Activated CD8-positive, alpha-beta memory T cell treated with anti-CD3 and anti-CD28 coated beads for 4 hours (primary cell): ENCODE measurements around the gene LENG8.
"Not testable (repeated sequence)": the region's sequence is repeated elsewhere in the genome, so short reads cannot be mapped to it uniquely, and the experiment has no call there.

Experiments used
- DNase-seq, 2 donors: peaks; one replicate each; pipeline ENCODE4 v3.0.0-alpha.2; 2020; ENCODE audit warnings: low read depth in 2 of 2

The LENG8 gene

DNA sequence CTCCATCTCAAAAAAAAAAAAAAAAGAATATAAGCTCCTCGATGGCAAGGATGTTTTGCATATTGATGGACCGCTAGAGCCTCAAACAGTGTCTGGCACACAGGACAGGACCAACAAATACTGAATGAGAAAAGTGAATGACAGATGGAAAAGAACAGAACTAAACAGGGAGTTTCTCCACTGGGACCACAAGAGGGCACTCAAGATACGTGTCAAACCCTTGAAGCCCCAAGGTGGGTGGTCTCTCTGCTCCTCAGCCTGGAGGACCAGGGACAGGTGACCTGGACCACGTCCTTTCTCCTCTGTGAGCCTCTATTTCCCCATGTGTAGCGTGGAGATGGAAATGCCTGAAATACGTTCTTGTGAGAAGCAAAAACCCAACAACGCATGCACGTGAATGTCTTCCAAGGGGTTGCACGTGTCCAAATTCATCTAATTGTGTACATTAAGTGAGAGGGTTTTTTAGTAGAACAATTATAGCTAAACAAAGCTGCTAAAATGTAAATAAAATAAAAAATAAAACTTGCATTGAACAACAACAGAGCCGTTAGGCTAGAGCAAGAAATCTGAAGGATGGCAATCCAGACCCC, 29.8 kb downstream of the LENG8 start:
- DNase-seq = no peak

DNA sequence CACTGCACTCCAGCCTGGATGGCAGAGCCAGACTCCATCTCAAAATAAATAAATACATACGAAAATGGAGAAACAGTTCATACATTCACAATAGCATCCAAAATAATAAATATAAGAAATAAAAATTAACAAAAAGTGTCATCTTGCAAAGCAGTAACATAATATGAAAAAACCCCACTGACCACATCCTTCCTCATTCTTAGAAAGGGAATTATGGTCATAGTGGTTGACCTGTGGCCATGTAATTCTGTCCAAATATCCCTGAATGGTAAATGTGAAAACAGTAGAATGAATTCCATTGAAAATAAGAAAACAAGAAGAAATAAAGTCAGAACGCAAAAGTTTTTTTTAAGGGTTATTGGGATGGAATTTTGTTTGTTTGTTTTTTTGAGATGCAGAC, 31.1 kb downstream of the LENG8 start:
- no peak for DNase-seq

DNA sequence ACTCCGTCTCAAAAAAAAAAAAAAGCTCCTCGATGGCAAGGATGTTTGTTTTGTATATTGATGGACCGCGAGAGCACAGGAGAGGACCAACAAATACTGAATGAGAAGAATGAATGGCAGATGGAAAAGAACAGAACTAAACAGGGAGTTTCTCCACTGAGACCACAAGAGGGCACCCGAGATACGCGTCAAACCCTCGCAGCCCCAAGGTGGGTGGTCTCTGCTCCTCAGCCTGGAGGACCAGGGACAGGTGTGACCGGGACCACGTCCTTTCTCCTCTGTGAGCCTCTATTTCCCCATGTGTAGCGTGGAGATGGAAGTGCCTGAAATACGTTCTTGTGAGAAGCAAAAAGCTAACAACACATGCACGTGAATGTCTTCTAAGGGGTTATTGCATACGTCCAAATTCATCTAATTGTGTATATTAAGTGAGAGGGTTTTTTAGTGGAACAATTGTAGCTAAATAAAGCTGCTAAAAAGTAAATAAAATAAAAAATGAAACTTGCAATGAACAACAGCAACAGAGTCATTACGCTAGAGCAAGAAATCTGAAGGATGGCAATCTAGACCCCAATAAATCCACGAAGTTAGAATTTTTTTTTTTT, 32.4 kb downstream of the LENG8 start:
- DNase-seq = no peak

DNA sequence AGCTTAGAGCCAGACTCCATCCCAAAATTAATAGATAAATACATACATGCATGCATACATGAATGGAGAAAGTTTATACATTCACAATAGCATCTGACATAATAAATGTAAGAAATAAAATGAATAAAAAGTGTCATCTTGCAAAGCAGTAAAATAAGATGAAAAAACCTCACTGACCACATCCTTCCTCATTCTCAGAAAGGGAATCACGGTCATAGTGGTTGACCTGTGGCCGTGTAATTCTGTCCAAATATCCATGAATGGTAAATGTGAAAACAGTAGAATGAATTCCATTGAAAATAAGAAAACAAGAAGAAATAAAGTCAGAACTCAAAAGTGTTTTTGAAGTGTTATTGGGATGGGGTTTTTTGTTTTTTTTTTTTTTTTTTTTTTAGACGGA, 33.9 kb downstream of the LENG8 start:
- no peak for DNase-seq

DNA sequence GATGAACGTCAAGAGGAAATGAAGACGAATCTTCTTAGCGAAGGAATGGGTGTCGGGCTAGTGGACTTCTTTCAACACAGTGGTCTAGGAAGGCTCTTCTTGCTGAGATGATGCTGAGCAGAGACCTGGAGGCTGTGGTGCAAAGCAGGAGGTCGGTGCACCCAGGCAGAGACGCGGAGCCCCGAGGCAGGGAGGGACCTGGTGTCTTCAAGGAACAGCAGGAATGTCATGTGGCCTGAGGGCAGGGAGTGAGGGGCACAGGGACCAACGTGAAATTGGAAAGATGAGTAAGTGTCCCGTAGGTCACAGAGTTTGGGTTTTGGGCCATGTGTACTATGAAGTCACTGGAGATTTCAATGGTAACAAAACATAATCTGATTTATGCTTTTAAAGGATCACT, 35.5 kb downstream of the LENG8 start:
- DNase-seq = no peak

DNA sequence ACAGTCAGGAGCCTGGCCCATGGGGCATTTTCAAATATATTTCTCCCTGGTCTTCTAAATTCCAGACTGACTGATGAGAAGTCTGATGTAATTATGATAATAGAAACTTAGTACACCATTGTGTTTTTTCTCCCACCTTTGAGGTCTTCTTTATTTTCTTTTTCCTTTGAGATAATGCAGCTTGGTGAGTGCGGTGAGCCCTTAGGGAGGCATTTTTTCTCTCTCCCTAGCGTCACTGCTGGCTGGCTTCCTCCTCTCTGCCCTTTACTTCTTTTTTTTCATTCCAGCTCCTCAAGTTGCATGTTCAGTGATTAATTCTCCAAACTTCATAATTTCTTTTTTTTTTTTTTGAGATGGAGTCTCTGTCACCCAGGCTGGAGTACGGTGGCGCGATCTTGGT, 36.9 kb downstream of the LENG8 start:
- DNase-seq = no peak

DNA sequence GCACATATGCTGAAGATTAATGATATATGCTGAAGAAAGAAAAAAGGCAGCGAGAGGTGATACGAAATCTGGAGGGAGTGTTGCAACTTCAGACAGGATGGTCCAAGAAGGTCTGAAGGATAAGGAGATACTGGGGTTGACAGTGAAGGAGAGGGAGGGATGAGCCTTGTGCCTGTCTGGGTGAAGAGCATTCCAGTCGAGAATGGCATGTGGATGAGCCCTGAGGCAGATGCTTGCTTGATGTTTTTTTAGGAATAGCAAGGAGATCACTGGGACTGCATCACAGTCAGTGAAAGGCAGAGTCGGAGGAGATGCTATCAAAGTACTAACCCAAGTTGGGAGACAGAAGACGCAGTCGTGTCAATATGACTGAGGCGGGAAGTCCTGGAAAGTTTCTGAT, 40.3 kb downstream of the LENG8 start:
- no peak for DNase-seq

DNA sequence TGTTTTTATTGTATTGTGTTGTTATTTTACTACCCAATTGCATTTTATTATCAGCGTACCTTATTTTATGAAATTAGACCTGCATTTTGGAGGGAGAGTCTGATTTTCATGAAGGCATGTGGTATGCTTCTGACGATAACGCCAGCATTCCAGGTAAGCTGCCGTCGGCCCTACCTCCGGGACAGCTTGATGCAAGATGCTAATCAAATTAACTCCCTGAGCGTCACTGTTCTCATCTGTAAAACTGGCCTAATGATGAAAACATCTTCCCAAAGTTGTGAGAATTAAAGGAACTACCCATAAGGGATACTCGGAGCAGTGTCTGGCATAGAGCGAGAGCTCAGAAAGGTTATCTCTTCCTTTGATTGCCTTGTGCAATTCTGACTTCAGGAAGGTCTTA, 40.8 kb downstream of the LENG8 start:
- DNase-seq = no peak

DNA sequence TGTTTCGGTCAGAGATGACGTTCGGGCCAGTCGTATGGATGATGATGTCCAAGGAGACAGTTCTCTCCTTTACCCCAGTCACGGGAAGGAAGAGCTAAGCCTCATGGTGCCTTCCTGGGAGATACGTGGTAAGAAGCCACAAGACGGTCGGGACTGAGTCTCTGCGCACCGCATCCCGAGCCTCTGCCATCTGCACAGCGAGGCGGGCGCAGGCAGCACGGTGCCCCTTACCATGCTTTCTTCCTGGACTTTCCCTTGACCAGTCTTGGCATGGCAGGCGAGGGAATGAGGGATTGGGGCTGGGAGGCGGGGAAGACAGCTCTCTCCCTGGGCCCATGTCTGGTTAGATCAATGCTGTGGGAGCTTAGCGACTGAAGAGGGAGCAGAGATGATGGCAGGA, 43.6 kb downstream of the LENG8 start:
- DNase-seq = no peak

DNA sequence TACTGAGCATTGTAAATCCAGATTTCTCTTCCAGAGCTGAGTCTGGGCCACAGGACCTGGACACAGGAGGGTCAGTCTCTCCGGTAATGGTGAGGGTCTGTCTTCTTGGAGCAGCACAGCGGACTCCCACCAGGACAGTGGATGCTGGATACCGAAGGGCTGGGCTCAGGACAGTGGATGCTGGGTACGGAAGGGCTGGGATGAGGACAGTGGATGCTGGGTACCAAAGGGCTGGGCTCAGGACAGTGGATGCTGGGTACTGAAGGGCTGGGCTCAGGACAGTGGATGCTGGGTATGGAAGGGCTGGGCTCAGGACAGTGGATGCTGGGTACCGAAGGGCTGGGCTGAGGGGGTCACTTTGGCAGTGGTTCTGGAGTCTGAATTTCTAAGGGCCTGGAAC, 44.1 kb downstream of the LENG8 start:
- DNase-seq = not testable (repeated sequence)

DNA sequence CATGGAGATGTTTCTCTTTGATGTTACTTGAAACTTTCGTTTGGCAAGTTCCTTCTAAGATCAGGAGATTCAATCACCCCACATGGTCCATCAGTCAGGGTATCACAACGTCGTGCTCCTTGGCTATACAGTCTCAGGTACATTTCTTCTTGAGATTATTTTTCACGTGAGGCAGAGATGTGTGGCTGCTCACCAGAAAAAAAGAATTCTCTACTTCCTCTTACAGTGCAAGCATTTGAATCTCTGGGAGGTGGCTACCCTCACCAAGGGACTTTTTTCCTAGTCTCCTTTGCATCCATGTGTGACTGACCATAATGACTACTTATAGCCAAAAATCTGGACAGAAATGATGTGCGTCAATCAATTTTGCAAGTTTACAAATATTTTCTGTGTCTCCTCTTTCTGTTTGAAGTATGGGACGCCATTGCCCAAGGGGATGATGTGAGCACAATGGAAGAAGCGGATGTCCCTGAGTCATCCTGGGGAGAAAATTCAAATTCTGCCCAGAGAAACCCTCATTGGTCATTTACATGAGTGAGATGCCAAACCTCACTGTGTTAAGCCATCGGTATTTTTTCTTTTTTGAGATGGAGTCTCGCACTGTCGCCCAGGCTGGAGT, 45.1 kb downstream of the LENG8 start:
- DNase-seq = no peak

DNA sequence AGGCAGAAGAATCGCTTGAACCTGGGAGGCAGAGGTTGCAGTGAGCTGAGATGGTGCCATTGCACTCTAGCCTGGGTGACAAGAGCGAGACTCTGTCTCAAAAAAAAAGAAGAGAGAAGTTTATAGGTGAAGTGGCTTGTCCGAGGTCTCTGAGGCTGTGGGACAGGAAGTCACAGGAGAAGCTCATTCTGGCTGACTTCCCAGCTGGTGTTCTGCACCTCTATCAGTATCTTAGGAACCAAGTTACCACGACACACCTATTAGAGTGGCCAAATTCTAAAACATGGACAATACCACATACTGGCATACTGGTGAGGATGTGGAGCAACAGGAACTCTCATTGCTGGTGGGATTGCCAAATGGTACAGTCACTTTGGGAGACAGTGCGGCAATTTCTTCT, 46.3 kb downstream of the LENG8 start:
- DNase-seq = not testable (repeated sequence)

DNA sequence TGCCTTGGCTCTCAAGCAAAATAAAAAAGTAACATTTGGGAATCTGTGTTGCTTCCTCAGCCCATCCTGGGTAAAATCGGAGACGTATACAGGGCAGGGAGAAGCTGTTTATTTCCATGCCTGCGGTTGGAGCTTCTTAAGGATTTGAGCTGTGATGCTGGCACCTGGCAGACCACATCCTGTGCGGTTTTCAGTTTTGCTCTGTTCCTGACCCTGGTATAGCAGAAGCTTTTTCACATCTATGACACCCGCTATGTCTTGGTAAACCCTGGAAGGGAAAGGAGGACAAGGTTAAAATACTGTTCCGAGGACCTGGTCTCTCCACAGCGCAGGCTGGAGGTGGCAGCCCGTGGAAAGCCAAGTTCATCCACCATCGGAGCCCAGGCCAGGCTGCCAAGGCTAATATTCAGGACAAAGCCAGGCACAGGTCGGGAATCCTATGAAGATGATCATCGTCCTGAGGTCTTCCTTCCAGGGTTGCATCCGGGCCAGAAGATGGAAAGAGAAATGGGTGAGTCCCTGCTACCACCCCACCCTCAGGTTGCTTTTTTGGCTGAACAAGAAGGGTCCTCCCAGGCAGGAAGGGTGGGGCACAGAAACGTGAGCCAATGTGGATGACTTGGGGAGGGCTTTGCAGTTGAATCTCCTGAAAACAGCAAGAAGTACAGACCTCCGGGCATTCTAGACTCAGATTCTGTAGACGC, 48.9 kb downstream of the LENG8 start:
- not testable (repeated sequence) for DNase-seq

DNA sequence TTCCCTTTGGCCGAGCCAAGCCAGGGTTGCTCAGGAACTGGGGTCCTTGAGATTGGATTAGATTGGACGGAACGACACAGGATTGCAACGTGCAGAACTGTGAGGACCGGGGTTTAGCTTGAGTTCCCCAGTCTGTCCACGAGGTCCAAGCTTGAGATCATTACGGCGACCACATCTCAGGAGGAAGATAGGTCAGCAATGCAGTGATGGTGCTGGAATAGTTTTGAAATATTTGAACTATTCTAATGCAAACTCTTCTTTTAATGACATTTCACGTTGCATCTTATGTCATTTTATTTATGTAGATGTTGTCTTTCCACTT, 49.4 kb downstream of the LENG8 start:
- DNase-seq = not testable (repeated sequence)

DNA sequence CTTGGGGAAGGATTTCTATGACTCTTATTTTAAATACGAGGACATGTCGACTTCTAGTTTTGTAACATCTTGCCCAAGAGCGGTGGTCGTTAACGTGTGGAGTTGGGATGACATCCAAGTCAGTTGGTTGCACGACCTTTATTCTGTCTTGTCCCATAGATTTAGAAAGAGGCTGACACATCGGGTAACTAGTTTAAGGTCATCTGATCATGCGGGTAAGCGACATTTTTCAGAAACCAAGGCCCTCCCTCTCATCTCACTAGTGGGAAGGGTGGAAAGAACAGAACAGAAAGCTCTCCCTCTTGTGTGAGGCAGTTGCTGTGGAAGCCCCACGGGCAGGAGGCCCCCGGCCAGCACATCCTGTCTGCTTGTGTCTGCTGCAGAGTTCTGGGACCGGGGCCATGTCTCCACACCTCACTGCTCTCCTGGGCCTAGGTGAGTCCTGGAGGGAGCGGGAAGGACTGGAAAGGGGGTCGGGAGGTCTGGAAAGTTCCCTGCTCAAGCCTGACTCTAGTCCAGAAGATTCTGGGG, 53.6 kb downstream of the LENG8 start, which contains the start of gene LAIR2:
TSS of gene LAIR2 (plus strand) at position 314 of the 531 bp plus-strand sequence. CDS start at position 402, 88 bp downstream.
- no peak for DNase-seq

DNA sequence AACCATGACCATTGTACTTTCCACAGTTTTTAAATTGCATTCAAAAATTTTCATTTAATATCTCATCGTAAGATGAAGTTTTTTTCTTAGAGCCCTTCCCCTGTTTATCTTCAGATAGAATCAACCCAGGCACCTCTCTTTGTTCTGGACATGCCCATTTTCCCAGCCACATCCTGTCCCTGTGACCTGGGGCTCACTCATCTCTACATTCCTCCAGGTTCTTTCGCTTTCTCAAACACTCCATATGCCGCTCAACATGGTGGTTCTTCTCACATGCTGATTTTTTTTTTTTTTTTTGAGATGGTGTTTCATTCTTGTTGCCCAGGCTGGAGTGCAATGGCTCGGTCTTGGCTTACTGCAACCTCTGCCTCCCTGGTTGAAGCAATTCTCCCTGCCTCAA, 56.5 kb downstream of the LENG8 start:
- not testable (repeated sequence) for DNase-seq

DNA sequence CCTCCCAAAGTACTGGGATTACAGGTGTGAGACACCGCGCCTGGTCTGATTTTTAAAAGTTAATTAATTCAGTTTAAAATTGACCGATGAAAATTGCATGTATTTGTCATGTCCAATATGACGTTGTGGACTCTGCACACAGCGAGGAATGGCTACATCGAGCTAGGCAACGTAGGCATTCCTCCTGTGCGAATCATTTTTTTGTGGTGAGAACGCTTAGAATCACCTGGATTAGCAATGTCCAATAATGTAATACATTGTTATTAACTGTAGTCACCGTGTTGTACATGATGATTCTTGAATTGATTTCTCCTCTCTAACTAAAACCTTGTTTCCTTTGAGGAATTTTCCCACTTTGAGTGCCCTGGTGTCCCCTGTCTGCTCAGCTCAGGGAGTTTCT, 57.1 kb downstream of the LENG8 start:
- DNase-seq = no peak

DNA sequence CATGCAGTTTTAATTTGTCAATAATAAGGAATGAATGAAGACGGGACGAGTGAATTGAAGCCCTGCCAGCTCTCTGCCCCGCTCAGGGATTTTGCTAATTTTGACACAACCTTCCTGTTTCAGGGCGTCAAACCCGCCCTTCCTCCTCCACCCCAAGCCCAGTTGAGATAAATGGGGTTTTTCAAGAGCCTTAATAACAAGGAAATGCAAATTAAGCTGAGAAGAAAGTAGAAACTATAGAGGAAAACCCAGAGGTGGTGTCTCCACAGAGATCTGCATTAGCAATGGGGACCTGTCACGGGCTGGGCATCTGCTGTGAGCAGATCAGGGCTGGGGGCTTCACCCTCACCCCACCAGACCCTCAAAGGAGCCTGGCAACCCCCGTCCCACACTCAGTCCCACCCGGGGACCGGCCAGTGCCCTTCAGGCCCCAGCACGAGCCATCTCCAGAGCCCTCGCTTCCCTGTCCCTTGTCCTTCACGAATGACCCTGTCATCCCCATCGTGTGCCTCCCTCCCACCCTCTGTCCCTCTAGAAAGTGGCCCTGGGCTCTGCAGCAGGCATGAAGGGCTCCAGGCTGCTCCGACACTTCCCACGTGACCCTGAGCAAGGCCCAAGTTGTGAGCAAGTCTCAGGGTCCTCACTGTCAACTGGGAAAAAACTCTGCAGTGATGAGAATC, 58.2 kb downstream of the LENG8 start:
- not testable (repeated sequence) for DNase-seq

DNA sequence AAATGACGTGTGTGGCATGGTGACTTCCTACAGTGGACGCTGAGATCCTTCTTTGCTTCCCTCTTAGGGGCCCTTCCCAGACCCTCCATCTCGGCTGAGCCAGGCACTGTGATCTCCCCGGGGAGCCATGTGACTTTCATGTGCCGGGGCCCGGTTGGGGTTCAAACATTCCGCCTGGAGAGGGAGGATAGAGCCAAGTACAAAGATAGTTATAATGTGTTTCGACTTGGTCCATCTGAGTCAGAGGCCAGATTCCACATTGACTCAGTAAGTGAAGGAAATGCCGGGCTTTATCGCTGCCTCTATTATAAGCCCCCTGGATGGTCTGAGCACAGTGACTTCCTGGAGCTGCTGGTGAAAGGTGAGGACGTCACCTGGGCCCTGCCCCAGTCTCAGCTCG, 58.8 kb downstream of the LENG8 start:
- no peak for DNase-seq

DNA sequence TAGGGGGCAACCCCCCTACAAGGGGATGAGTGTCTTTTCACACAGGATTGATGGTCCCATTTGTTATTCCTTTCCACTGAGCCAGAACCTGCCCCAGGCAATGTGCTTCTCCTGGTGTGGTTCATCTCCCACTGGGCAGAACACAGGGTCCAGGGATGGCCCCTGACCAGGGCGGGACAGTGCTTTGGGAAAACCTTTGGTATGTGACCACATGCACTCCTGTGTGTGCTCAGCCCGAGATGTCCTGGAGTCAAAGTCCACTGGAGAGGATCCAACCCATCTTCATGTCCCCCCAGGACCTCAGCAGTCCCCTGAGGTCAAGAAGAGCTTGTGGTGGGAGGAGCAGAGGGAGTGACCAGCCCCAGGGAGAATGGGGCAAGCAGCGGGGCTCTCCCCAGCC, 59.5 kb downstream of the LENG8 start:
- not testable (repeated sequence) for DNase-seq

DNA sequence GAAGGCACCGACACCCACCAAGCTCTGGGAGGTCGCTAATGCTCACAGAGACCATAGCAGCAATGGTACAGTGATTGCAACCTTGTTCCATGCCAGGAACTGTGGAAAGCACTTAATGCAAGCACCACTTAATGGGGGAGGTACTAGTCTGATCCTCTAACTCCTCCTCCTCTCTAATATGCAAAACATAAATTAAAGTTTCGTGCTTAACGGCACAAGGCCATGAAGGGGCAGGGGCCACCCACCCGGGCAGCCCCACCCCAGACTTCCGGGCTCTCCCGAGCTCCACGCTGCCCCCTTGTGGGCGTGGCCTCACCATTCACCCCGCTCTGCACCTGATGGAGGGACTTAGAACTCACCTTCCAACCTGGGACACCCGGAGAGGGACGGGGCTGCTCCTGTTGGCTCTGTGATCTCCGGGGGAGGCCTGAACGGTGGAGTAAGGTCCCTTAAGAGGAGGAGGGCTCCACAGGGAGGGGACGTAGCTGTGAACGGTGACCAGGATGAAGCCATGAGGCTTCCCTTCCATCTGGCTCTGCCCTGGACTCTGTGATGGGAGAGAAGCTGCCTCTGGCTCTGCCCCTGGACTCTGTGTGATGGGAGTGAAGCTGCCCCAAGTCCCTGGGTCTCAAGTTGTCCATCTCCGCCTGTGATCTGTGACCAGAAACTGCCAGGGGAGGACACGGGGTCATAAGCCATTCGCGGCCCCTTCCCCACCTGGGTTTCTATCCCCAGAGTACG, 60.4 kb downstream of the LENG8 start:
- DNase-seq = not testable (repeated sequence)
